HG02610 (cell line): Measurements from ENCODE around the gene SEBOX.
"Not testable (repeated sequence)": the region's sequence is repeated elsewhere in the genome, so short reads cannot be mapped to it uniquely, and the experiment has no call there.

ENCODE experiments used
- ATAC-seq: cut with Tn5 transposase; IDR thresholded peaks from one replicate; pipeline ENCODE4 v1.9.1; 2021; ENCODE audit warnings: mild to moderate bottlenecking, moderate library complexity; ENCODE audit not compliant: unreplicated experiment

The SEBOX gene

DNA sequence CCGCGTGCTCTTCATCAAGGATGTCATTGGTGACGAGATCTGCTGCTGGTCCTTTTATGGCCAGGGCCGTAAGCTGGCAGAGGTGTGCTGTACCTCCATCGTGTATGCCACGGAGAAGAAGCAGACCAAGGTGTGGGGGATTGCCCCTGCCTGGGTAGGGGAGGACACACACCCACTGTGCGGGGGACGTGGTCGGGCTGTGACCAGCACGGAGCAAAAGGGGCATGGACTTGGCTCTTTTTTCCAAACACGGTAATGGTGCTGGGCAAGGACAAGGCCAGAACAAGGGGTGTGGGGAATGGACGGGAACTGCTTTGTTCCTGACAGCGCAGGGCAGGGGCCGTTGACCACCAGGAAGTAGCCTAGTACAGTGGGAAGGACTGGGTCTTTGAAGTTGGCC, 22.7 kb downstream of the SEBOX start:
- no peak for ATAC-seq

DNA sequence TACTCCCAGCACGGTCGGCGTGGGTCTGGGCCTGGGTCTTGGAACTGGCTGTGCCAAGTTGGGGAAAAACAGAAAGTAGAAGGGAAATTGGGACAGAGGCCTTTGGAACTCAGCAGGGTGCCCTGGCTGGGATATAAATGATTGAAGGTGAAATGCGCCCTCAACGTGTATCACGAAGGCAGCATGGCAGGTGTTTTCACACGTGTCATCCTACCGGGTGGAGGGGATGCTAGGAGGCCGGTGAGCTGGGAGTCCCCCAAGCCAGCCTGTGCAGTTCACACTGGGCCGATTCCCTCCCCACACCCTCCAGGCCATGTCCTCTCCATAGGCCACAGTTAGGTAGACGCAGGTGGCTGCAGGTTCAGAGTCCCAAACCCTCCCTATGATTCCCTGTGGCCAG, 23.5 kb downstream of the SEBOX start:
- no peak for ATAC-seq

DNA sequence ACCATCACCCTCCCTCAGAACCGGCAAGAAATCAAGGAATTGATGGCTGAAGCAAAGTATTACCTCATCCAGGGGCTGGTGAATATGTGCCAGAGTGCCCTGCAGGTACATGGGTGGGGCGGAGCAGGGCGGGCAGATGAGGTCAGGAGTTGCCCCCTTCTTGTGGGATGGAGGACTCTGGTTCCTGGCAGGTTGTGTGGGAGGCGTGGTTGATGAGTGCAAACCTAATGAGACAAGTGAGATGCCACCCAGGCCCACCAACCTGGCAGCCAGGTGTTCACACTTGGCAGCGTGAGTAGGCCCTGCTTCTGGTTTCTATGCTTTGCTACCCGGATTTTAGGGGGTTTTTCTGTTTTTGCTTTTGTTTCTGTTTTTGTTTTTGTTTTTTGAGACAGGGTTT, 24.6 kb downstream of the SEBOX start:
- no peak for ATAC-seq

DNA sequence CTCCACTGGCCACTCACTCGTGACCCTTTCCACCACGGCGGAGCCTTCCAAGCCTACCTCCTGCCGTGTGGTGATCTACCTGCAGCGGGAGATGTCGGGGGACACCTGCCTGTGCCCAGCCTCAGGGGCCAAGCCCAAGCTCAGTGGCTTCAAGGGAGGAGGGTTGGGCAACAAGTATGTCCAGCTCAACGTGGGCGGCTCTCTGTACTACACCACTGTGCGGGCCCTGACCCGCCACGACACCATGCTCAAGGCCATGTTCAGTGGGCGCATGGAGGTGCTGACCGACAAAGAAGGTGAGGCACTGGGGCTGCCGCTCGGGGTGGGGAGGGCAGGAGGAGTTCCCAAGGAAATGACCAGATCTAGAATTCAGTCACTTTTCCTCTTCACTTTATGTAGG, 25.6 kb downstream of the SEBOX start:
- no peak for ATAC-seq

DNA sequence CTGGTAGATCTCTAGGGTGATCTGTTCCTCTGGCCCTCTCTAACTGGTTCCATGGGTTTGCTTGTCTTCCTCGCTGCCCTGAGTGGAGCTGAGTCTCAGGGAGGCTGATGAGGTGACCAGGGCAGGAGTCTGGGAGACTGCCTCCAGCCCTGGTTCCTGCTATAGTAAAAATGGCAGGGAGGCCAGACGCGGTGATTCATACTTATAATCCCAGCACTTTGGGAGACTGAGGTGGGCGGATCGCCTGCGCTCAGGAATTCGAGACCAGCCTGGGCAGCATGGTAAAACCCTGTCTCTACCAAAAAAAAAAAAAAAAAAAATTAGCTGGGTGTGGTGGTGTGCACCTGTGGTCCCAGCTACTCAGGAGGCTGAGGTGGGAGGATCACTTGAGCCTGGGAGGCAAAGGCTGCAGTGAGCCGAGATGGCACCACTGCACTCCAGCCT, 26.2 kb downstream of the SEBOX start:
- ATAC-seq, result not testable (repeated sequence)

DNA sequence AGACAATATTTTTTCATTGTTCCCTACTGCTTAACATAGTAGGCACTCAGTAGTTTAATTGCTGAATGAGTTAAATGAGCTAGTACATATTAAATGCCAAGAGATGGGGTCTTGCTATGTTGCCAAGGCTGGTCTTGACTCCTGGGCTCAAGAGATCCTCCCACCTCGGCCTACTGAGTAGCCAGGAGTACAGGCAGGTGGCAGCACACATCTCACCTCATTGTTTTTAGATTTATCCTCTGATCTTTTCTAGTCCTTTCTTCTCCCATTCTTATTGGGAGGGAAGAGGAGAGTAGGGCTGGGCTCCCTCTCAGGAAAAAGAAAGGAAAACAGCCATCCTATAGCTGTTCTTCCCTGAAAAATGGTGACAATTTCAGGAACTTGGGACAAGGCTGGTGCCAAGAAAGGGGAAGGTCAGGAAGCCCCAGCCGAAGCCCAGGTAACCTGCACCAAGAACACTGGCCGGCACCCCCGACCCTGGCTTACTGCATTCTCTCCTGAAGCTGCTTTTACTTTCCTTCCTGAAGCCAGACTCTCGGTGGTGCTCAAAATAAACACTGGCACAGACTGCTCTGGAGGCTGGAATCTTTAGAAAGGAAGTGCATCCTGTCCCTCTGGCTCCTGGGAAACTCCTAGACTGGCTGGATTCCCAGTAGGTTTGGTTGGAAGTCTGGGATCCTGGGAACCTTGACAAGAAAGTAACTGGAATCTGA, 26.8 kb downstream of the SEBOX start:
- ATAC-seq, result no peak

DNA sequence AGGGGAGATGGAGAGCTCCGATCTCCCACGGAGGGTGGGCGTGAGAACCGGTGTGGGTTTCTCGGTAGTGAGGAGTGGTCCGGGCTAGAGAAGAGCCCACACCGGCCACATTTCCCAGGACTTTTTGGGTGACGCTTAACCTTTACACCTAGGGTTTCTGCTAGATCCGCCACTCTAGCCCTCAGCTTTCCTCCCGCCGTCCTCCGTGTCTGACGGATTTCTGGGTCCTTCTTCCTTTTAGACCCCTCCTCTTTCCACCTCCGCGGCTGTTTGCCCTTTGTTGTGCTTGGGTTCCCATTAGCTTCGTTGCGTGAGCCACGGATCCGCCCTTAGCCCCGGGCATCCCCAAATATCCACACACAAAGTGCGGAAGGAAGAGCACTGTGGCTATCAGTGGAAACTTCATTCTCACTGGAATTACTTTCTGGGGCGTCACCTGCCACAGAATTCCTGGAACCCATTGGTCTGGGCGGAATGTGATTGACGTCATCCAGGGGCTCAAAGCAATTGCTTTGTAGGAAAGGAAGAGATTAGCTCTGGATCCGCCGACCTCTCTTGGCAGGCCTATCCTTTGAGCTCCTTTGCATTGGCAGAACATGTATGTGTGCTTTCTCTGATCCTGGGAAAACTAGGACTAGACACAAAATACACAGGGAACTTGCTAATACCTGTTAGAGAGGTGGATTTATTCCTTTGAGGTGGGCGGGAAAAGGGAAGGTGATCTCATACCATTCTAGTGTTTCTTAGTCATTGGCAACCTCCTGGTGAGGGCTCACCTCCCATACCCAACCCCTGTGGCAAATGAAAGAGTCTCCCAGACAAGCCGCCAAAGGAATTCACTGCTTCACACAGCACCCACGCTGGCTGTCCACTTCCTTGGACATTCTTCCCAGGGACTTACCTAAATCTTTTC, 28.8 kb downstream of the SEBOX start:
- no peak for ATAC-seq

DNA sequence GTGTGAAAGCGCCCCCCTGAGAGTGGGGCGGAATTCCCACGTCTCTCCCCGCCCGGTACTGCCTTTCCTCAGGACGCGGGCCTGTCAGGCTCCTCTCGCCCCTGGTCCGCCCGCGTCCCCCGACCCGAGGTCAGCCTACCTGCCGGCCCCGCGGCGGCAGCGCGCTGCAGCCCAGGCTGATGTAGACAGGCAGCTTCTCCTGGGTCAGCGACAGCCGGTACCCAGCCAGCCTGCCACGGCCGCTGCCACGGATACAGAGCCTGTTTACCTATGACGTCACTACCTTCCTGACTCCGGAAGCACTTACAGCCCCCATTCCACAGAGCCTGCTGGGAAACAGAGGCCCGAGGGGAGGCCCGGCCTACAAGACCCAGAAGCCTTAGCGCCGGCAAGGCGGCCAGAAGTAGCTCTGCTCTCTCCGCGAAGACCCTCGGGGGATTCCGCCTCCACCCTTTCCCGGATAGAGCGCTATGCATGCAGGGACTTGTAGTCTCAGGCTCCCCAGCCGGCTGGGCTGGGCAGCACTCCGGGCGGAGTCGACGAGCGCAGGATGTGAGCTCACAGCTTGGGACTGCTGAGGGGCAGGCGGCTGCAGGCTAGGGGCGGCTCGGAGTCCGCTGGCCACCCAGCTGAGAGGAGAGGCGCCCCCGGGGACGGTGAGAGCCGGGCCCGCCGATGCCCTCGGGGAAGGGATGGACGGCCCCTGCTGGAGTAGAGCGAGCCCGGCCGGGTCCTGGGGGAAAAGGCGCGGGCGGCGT, 29.6 kb downstream of the SEBOX start, which contains the start of the genes IFT20 and TNFAIP1:
IFT20 (minus strand) TSS at position 272 of the 758 bp plus-strand sequence. CDS start 3,487 bp downstream, outside the sequence.
TNFAIP1 (plus strand) TSS at position 561 of the 758 bp plus-strand sequence. CDS start 3,761 bp downstream, outside the sequence.
- peak; percentile 95 for ATAC-seq

DNA sequence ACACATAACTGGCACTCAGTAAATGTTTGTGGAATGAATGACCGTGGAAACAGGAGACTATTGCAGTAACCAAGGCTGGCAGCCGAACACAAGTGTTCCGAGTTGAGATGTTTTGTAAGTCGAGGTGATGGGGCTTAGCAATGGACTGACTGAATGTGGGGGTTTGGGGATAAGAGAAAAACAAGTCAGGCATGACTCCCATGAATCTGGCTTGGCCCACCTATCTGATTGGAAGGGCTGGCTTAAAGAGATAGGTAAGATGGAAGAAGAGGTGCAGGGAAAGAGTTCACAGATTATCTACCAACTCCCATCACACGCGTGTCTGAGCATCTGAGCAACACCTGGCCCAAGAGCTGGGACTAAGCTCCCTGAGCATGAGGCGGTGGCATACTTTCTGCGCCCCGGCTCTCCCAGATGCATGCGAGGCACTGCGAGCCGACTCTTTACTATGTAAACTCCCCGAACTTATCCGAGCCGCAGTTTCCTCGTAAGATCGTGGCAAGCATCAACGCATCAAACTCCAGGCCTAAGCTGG, 30.3 kb downstream of the SEBOX start:
- no peak for ATAC-seq

DNA sequence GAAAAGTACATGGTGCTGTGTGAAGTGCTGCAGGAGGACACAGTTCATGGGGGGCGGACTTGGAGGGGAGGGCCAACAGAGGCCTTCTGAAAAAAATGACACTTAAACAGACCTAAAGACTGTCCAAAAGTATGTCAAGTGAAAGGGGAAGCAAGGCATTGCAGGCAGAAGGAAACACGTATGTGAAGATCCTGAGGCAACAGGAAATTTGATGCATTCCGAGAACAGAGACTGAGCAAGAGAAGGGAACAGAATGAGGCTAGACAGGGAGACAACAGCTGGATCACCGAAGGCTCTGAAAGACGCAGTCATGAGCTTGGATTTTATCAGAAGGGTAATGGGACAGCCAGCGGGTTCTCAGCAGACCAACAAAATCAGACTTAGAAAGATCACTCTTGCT, 30.8 kb downstream of the SEBOX start:
- ATAC-seq, result no peak

DNA sequence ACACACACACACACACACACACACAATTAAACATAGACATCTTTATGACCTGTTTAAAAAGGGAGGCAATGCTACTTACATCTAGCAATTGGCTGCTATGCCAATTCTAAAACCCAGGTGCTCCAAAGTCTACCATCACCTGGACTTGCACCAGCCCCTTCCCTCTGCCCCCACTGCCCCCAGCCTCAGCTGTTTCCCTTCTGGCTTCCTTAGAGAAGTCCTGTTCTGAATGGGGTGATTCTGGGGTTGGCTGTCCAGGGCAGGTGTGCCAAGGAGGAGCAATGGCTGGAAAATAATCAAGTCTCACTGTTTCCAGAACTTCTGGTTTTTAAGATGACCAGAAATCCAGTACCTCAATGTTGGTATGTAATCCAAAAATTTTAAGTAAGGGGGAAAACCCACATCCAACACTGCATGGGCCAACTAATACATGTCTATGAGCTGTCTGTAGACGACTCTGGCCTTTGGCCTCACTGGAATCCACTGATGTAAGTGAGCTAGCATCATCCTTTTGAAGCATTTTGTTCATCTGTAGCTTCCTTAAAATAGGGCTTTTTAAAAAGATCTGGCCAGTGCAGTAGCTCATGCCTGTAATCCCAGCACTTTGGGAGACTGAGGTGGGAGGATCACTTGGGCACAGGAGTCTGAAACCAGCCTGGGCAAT, 31.8 kb downstream of the SEBOX start:
- ATAC-seq, result no peak

DNA sequence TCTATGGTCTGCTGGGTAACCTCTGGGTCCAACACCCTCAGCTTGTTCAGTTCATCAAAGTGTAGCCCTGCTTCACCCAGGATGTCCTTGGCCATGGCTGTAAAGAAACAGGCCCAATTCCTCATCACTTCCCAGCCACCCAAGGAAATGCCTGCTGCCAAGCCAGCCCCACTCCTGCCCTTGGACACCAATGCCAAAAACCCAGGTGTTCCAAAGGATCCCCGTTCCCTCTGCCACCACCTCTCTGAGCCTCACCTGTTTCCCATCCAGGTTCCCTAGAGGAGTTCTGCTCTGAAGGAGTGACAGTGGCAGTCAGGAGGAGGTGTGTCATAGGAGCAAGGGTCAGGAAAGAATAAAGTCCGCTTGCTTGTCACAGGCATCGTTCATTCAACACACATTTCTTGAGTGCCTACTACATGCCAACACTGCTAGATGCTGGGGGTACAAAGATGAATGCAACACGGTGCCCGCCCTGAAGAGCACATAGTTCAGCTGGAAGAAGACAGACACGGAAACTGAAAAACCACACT, 33.0 kb downstream of the SEBOX start:
- no peak for ATAC-seq

DNA sequence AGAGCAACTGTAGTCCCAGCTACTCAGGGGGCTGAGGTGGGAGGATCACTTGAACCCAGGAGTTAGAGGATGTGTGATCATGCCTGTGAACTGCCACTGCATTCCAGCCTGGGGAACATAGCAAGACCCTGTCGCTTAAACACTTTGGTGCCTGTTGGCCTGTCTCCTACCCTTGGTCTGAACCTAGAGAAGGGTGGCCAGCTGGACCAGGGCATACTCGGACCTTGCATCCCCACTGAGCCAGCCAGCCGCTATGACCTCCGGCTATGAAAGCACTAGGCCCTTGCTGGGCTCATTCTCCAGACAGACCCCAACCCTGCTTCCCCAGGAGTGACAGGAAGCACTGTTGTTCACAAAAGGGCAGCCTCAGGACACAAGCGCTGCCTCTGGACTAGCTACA, 34.3 kb downstream of the SEBOX start:
- no peak for ATAC-seq

DNA sequence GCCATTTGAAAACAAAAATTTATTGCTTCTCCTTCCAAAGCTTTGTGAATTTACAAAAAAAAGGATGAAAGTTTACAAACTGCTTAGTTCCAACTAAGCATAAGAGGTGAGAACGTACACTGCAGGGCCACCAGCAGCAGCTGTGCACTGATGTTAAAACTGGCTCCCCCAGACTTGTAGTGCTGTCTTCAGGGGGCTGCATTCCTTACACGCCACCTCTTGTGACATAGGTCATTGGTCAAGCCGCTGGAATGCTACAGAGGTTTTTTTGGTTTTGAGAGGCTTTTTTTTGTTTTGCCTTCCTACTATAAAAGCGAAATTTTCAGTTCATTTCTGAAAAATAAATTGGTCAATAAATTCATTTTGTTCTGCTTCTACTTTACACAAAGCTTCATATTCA, 36.7 kb downstream of the SEBOX start:
- no peak for ATAC-seq

DNA sequence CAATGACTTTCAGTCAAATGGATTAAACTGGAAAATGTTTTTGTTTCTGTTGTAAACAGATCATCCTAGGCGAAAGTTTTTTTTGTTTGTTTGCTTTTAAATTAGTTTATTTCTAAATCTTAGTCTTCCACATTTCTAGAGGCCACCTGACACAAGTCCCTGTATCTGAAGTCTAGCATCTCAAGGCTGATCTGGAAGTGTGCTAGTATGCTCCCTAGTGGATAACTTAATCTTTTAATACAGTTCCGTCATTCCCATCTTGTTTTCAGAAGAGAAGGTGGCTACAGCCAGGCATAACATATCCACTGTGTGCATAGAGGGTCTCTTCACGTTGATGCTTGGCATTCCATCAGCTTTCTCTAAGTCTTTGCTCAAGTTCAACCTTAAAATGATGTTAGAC, 37.3 kb downstream of the SEBOX start:
- no peak for ATAC-seq

DNA sequence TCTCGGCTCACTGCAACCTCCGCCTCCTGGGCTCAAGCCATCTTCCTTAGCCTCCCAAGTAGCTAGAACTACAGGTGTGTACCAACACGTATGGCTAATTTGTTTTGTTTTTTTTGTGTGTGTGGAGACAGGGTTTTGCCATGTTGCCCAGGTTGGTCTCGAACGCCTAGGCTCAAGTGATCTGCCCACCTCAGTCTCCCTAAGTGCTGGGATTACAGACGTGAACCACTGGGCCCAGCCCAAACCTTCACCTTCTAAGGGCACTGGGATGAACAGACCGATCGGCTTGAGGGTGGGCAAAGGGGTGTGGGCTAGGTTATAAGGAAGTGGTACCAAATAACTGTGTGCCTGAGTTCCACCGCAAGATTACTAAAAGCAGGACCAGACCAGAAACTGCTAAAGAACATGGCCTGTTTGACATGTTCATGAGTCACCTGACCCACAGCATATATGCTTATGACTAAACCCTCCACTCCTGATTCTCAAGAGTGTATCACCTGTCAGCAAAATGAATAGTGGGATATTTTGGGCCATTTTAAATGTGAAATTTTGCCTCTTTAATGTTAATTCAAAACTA, 37.9 kb downstream of the SEBOX start:
- ATAC-seq, result peak; percentile 79

DNA sequence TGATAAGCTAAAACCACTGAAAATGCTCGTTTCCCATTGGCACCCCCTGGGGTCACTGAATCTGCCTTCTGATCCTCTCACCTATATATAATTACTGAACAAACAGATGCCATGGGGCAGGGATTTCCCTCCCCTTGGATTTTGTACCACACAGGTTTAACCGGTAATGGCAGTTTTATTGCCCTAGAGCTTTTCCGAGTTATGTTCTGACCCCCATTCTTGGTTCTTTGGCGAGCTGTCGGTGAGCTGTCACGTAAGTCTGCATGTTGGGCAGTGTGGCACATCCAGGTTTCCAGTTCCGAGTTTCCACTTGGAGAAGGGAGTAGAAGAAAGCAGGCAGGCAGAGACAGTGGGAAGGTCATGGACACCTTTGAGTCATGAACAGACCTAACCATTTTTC, 38.9 kb downstream of the SEBOX start:
- no peak for ATAC-seq

DNA sequence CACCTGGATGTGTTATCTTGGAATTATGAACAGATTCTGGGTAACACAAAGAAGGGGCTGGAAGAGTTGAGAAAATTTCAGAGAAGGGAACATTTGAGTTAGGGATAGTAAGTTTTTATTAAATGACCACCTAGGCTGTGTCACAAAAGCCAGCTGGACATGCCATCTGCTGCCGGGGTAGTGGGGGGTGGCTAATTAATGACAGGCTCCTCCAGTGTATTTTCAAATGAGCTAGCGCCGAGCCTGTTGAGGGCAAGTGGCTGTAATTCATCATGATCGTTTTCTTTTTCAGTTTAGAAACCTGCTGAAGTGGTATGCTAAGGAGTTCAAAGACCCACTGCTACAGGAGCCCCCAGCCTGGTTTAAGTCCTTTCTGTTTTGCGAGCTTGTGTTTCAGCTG, 39.8 kb downstream of the SEBOX start:
- no peak for ATAC-seq

DNA sequence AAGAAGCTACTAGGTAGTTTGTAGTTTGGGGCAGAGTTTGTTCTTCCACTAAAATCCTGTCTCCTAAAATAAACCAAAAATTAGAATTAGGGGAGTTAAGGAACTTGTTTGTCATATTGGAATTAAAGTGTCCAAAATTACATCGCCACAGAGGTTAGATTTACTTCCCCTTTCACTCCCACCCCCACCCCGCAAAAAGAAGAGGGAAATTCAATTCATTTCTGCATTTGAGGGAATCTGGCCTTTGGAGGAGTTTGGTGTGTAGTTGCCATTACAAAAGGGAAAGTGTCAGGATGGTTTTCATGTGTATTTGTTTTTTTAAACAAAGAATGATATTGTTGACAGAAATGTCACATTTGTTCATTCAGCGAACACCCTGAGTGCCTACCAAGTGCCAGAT, 40.2 kb downstream of the SEBOX start:
- ATAC-seq, result no peak

DNA sequence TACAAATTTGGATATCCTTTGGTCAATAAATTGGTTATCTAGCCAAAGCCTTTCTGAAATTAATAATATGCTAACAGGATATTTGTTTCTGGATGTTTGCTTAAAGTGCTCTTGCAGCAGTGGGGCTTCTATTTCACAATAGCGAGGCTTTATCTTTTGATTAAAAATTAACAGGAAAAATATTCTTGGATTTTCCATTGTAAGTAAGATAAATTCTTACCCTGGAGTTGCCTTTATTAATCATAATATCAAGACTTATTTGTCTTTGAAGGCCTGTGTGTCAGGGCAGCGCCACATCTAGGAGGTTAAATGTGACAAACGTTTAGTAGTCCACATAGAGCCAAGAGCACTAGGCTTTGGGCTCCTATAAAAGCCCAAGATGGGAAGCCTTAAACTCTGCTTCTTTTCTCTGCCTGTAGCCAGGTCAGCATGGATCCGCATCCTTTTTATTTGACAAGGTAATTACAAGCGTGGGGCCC, 40.7 kb downstream of the SEBOX start:
- ATAC-seq, result no peak
